NK-92 (cell line): ENCODE data around the gene DDX25.
"Not testable (repeated sequence)": the region's sequence is repeated elsewhere in the genome, so short reads cannot be mapped to it uniquely, and the experiment has no call there.

ENCODE experiments used
- DNase-seq: peaks from one replicate; lab custom pipeline; 2025; ENCODE audit not compliant: unreplicated experiment; lab: John Stamatoyannopoulos, UW

DDX25 gene

DNA sequence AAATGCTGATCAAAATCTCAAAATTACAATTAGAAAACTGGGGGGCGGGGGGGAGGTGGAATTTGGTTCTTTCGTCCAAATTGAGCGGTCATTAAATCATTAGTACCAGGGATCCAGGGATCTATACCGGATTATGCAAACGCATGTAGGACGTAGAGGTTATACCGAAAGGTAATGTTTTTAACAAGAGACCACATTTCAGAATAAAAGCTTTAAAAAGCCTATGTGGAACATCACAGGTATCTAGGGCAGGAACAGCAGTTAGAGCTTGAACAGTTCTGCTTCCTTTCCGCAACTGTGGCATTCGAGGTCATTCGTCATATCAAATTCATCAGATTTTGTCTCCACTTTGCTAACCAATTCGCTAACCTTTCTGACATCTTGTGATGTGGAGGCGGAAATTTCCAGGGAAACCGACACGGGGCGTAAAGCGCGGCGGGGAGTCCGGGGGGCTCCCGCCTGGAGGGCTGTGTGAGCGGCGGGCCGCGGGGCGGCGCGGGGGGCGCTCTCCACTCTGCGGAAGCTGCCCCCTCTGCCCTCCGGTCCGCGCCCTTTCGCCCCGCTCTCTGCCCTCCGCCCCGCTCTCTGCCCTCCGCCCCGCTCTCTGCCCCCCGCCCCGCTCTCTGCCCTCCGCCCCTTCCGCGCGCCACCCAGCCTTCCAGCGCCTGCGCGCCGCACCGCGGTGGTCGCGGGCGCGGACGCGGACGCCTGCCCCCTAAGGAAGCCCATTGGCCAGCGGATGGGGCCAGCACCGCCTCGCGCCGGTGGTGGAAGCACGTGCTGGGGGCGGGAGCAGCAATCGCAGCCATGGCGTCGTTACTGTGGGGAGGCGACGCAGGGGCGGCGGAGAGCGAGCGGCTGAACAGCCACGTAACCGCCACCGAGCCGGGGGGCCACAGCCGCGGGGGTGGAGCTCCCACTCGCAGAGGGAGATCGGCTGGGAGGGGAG, at the start of gene DDX25:
TSS of gene DDX25 (plus strand) at position 798 of the 949 bp plus-strand sequence. CDS start at position 808, 10 bp downstream.
- no peak for DNase-seq

DNA sequence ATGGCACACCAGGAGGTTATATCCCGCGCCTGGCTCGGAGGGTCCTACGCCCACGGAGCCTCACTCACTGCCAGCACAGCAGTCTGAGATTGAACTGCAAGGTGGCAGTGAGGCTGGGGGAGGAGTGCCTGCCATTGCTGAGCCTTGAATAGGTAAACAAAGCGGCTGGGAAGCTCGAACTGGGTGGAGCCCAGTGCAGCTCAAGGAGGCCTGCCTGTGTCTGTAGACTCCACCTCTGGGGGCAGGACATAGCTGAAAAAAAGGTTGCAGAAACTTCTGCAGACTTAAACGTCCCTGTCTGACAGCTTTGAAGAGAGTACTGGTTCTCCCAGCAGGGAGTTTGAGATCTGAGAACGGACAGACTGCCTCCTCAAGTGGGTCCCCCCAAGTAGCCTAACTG, 46.6 kb upstream of the DDX25 start:
- DNase-seq = not testable (repeated sequence)

DNA sequence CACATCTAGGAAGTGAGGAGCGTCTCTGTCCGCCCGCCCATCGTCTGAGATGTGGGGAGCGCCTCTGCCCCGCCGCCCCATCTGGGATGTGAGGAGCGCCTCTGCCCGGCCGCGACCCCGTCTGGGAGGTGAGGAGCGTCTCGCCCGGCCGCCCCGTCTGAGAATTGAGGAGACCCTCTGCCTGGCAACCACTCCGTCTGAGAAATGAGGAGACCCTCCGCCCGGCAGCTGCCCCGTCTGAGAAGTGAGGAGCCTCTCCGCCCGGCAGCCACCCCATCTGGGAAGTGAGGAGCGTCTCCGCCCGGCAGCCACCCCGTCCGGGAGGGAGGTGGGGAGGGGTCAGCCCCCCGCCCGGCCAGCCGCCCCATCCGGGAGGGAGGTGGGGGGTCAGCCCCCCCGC, 41.5 kb upstream of the DDX25 start:
- DNase-seq = not testable (repeated sequence)

DNA sequence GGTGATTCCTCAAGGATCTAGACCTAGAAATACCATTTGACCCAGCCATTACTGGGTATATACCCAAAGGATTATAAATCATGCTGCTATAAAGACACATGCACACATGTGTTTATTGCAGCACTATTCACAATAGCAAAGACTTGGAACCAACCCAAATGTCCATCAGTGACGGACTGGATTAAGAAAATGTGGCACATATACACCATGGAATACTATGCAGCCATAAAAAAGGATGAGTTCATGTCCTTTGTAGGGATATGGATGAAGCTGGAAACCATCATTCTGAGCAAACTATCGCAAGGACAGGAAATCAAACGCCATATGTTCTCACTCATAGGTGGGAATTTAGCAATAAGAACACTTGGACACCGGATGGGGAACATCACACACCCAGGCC, 39.0 kb upstream of the DDX25 start:
- not testable (repeated sequence) for DNase-seq

DNA sequence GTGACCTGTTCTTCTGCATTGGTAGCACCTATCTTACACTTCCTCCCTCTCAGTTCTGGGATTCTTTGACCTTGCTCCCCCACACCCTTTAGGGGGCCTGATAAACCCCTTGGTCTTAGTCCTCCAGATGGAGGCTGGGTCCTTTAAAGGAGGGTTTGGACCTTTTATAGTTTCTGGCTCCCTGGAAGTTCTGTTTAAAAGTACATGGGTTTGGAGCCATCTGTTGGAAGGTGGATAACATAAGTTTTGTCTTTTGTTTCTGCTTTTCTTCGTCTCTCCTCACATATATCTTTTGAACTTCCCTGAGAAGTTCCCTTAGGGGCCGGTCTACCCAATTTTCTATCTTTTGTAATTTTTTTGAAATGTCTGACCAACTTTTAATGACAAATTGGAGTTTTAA, 34.8 kb upstream of the DDX25 start:
- DNase-seq = no peak

DNA sequence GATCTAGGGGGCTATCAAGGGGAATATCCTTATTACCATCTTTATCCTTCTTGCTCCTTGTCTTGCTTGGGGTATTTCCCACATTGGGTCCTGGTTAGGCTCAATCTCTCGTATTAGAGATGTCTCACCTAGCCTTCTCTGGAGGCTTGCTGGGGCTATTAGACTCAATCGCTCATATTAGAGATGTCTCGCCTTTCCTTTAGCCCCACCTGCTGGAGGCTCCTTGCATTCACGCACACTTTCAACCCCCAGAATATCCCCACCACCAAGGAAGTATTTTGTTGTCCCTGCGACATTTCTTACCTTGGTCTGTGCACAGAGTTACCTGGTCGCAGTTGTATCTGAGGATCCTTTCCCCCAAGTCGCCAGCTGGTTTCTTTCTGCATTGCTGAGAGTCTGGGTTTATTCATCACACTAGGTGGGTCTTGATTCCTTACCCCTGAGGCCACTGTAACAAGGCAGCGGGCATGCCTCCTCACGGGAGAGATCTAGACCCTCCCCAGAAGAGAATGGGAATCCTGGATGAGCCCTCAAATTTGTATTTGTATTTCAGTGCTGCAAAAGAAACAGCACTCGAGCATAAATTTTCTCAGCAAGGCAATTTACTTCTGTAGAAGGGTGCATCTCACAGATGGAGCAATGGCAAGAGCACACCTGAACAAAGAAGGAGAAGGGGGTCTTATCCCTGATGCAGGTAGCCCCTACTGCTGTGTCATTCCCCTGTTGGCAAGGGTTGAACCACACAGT, 32.7 kb upstream of the DDX25 start:
- DNase-seq = no peak

DNA sequence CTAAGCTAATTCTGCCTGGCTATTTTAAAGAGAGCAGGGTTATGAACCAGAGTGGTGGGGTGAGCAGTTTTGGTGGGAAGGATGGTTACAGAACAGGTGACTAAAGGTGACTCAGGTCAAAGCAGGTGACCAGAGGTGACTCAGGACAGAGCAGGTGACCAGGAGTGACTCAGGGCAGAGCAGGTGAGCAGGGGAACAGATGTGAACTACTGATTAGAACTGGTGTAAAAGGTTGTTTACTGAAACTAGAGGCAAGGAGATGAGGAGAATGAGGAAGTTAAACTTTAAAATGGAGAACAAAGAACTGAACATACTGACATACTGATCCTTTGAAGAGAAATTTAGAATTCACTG, 32.2 kb upstream of the DDX25 start:
- DNase-seq = no peak

DNA sequence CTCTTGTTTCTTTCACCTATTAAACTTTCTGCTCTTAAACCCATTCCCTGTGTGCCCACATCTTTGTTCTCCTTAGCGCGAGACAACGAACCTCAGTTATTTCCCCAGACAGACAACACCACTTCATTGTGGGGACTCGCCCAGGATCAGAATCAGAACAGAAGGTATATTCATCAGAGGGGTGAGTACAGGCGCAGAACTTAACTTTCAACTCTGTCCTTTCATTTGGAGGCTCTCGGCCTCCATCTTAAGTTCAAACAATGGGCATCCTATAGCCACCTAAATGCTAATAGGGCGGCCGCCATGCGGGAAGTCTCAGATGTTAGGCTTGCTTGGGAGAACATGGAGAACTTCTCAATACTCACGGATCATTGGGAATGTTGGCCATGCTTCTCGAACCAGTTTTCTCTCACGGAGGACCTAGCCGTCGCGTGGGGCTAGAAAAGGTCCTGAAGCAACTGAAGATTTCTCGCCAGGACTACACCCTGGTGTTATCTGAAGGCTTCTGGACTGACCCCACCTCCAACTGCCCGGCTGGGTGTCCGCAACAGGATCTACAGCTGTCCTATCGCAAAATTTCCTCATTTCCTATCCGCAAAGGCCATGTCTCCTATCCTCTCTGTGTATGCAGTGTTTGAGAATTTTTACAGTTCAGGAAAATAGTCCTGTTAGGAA, 30.3 kb upstream of the DDX25 start:
- no peak for DNase-seq

DNA sequence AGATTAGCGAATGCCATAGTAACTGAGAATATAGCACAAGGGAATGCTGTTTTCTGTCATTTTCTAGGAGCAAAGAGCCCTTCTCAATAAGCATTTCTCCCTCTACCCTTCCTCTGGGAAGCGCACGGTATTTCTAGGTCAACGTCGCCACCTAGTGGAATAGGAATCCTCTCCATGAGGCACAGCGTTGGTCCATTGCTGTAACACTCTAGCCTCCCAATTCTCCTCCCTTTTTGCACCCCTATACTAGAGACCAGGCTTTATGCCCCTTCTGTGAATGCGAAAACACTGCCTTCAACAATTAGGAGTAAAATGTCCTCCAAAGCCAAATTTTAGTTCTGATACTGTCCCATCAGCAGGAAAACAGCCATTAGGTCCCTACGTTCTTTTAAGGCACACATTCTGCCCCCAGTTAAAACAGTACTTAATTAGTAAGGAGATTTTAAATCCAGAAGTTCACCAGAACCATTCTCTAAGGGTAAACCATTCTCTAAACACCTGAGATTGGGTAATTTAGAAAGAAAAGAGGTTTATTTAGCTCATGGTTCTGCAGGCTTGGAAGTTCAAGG, 29.7 kb upstream of the DDX25 start:
- DNase-seq = no peak

DNA sequence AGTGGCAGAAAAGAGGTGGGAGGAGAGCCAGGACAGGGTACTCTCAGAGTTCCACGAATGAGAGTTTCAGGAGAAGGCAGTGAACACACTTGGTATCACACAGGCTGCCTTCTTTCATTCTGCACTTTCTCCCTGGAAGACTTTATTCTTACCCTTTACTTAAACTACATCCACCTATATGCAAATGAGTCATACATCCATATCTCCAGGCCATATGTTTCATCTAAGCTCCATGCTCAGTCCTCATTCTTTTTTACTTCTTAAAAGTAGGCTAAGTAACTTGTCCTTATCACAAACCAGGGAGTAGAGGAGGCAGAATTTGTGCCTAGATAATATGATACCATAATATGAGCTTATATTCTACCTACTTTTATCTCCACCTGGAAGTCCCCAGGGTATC, 23.0 kb upstream of the DDX25 start:
- DNase-seq = no peak

DNA sequence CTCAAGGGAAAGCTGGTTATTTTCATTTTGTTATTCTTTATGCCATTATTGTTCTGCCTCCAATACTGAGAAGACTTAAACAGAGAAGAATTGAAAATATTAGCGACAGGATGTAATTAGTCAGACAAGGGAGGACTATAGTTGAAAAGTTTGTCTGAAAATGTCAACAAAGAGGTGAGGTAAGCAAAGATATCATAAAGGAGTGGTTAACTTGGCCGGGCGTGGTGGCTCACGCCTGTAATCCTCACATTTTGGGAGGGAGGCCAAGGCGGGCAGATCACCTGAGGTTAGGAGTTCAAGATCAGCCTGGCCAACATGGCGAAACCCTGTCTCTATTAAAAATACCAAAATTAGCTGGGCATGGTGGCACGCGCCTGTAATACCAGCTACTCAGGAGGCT, 20.9 kb upstream of the DDX25 start:
- no peak for DNase-seq

DNA sequence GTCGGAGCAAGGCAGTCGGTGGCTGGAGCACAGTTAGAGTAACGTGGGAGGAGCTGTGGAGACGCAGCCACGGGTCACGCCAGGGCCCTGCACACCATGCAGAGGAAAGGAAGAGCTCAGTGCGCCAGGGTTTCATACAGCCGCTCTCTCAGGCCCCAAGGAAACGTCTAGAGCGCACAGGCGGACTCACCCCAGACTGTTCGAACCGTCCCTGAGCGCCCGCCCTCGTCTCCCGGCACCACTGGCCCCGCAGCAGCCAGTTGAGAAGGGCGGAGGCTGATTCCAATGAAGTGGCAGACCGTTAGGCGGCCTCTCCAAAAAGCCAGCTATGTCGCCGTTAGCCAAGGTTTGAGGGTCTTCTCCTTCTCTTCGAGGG, 17.3 kb upstream of the DDX25 start:
- no peak for DNase-seq

DNA sequence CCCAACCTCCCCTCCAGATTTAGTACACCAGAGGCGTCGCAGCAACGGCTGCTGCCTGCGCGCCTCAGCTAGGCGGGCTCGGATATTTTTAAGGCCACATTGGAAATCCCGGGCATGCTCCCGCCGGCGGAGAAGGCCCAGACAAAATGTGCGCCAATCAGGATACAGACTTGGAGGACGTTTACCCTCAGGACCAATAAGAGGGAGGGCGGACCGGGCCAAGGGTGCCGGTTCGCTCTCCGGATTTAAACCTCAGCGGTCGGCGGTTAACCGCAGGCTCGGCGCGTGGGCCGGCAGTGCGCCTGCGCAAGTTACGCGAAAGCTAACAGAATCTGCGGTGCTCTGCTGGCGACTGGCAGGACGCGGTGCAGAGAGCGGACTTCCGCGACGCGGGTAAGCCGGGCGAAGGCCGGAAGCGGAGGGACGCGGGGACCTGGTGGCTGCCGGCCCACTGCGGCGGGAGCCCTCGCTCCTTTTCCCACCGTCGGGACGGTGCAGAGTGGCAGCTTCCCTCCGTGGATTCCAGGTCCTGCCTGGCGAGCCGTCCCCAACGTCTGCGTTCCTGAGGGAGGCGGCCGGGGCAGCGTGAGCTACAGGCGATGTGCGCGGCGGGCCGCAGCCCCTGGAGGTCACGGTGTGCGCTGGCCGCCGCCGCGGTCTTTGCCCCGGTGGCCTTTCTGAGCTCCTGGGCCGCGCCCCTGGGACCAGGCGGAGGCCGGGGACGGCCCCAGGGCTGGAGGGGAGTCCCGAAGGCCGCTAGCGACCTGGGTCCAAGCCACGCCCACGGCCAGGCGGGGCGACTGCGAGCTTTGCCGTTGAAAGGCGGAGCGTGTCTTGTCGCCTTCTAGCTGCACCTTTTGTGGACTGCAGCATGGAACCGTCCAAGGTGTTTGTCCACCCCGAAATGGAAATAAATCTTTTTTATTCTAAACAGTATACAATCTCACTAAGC, 16.7 kb upstream of the DDX25 start, which contains the start of gene HYLS1:
TSS of gene HYLS1 (plus strand) at position 296 of the 952 bp plus-strand sequence. CDS start 11,701 bp downstream, outside the sequence.
- DNase-seq = peak; percentile 29

DNA sequence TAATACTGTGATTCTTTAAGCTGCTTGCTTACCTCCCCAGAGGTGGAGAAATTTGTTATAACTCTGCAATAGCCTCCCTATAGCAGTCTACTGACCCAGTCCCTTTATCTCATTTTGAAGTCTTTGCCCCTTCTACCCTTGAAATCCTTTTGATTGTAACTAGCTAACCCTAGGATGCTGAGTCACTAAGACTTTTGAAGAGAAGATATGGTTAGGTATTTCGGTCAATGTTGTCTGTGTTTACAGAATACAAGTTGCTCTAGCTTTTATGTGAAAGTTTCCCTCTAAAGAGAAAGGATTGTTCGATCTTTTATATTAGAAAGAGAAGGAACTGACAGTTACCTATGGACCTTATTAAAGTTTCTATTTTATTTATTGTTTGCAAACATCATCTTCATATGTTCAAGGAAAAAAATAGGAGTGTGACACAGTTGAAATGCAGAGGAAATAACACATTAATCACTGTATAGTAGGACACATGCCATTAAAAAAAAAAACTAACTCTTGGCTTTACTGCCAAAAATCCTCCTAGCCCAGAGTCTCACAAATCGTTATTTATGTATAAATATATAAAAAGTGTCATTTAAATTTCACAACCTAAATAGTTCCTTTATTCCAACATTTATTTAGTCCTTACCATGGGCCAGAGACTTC, 13.7 kb upstream of the DDX25 start:
- DNase-seq = no peak

DNA sequence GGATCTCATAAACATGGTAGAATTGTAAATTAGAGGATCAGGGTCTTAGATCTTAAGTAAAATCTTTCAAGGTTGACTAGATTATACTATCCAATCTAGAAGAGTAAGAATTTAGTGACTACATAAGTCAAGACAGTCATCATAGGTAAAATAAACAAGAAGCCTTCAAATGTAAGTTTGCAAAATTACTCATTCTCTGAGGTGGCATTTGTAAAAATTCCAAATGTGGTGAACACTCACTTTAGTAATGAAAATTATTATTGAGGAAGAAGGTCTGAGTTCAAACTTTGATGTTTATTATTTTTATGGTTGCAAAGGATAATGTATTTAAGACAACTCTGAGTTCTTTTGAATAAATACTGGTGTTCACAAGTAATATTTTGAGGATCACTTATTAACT, 12.2 kb upstream of the DDX25 start:
- DNase-seq = no peak

DNA sequence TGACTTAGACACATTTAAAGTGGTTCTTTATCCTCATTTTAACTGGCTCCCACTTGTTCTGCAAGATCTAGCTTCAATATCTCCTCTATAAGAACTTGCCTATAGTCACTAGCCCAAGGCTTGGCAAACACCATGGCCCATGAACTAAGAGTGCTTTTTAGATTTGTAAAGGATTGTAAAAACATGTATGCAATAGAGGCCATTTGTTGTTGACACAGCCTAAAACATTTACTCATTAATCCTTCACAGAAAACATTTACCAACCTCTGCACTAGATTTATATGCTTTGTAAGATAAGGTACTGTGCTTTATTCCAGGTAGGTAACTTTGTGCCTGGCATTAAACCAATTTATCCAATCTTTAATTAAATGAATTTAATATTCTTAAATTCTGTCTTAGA, 11.3 kb upstream of the DDX25 start:
- DNase-seq = no peak

DNA sequence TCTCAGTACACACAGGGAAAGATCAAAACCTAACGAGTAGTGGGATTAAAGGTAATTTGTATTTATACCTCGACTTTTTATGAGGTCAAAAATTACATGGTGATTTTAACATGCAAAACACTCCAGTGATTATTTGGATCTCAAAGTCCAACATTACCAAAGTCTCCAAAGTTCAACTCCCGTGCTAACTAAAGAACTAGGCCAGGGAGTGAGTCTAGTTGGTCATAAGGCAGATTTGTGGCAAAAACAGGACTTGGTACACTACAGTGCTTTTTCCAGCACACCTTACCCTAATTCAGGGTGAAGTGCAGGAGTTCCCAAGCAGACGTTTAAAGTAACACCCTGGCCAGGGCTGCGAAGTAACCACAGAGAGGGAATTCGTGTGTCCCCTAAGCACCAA, 2.4 kb upstream of the DDX25 start:
- DNase-seq = no peak

DNA sequence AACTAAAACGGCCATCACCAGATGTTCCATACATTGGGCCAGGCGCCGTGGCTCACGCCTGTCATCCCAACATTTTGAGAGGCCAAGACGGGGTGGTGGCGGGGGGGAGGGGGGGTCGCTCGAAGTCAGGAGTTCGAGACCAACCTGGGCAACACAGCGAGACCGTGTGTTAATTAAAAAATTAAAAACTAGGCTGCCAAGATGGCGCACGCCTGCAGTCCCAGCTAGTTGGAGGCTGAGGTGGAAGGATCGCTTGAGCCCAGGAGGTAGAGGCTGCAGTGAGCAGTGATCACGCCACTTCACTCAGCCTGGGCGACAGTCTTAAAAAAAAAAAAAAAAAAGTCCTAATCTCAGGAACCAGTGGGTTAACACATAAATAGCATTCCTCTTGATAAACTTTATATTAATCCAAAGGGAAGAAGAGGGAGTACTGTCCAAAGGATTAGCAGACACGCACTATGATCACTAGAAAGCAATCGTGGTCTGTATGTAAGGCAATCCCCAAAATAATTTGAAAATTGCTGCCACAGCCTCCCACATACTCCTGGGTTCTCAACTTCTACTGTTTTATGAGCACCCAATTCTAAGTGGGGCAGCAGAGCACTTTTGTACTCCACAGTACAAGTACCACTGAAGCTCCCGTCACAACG, 1.9 kb upstream of the DDX25 start:
- DNase-seq = no peak
